ENCODE results near the gene C1orf53.

Gene C1orf53

GRCh38 chr1:197908716-197909220 lies 6.3 kb downstream of the C1orf53 start:
- H3K36me3 ChIP-seq (ENCODE audit: control insufficient read depth in 2 of 2, insufficient read depth in 1 of 2, low read length in 2 of 2) = no peaks in the 10 kb centered on the region
- H3K4me3 ChIP-seq (ENCODE audit: low read depth, low read length) = peak overlapping the region; percentile 32
- ChIA-PET POLR2A (interaction anchor here (0.6 to 2.0 kb wide), 2 partner anchors 9 to 648 kb away, joined by 5 to 8 read pairs; partner anchors contain the start of gene LHX9), CTCF (interaction anchor here (0.6 to 1.8 kb wide), 4 partner anchors 11 to 40 kb away, joined by 3 to 7 read pairs (median 4); no protein-coding TSS in a partner anchor)
- H3K27ac ChIP-seq (ENCODE audit: extremely low read depth, low read depth, low read length) = no peak overlapping the region
- H3K9me3 ChIP-seq (ENCODE audit: control insufficient read depth, insufficient read depth, low read depth, low read length) = no peaks in the 10 kb centered on the region
- H3K4me1 ChIP-seq (ENCODE audit: control insufficient read depth, insufficient read depth, low read length) = 0 out of 2 replicates have a peak, but pooled peaks cover 2% of the 10 kb centered on the region
- TF ChIP-seq ZFHX2 (tag by site-specific recombination; conservative IDR thresholded peaks at IDR 0.05) (0 out of 2 replicates have a peak, but pooled peaks have one; percentile 12), ZNF391 (tag by site-specific recombination; IDR thresholded peaks at IDR 0.05; ENCODE audit: borderline replicate concordance, low read depth) (no peak), ZNF341 (tag by site-specific recombination; IDR thresholded peaks at IDR 0.05; ENCODE audit: low read depth) (0 out of 2 replicates have a peak, but pooled peaks have one; percentile 14), ZSCAN30 (tag by site-specific recombination; IDR thresholded peaks at IDR 0.05) (0 out of 2 replicates have a peak, but pooled peaks have one; percentile 13), ZNF426 (tag by site-specific recombination; IDR thresholded peaks at IDR 0.05) (no peak), WT1 (tag by site-specific recombination; IDR thresholded peaks at IDR 0.05) (no peak), KLF9 (tag by site-specific recombination; IDR thresholded peaks at IDR 0.05; ENCODE audit: low read depth) (no peak), ZNF514 (tag by site-specific recombination; IDR thresholded peaks at IDR 0.05) (no peak), ZNF274 (IDR thresholded peaks at IDR 0.05; ENCODE audit: low read length) (no peak), ZNF274 (tag by site-specific recombination; IDR thresholded peaks at IDR 0.05; ENCODE audit: borderline replicate concordance) (no peak), ZNF133 (tag by site-specific recombination; IDR thresholded peaks at IDR 0.05) (no peak), ZNF174 (tag by site-specific recombination; IDR thresholded peaks at IDR 0.05) (no peak), ZNF169 (tag by site-specific recombination; IDR thresholded peaks at IDR 0.05) (no peak), ZNF366 (tag by site-specific recombination; conservative IDR thresholded peaks at IDR 0.05) (peak; percentile 51), ZBTB21 (tag by site-specific recombination; IDR thresholded peaks at IDR 0.05) (no peak), ZNF416 (tag by site-specific recombination; IDR thresholded peaks at IDR 0.05) (no peak), KLF16 (tag by site-specific recombination; IDR thresholded peaks at IDR 0.05) (no peak), ZNF670 (tag by site-specific recombination; IDR thresholded peaks at IDR 0.05; ENCODE audit: low read depth) (no peak), ZNF221 (tag by site-specific recombination; IDR thresholded peaks at IDR 0.05; ENCODE audit: borderline replicate concordance) (no peak)
- TF ChIP-seq, protein P1, sequence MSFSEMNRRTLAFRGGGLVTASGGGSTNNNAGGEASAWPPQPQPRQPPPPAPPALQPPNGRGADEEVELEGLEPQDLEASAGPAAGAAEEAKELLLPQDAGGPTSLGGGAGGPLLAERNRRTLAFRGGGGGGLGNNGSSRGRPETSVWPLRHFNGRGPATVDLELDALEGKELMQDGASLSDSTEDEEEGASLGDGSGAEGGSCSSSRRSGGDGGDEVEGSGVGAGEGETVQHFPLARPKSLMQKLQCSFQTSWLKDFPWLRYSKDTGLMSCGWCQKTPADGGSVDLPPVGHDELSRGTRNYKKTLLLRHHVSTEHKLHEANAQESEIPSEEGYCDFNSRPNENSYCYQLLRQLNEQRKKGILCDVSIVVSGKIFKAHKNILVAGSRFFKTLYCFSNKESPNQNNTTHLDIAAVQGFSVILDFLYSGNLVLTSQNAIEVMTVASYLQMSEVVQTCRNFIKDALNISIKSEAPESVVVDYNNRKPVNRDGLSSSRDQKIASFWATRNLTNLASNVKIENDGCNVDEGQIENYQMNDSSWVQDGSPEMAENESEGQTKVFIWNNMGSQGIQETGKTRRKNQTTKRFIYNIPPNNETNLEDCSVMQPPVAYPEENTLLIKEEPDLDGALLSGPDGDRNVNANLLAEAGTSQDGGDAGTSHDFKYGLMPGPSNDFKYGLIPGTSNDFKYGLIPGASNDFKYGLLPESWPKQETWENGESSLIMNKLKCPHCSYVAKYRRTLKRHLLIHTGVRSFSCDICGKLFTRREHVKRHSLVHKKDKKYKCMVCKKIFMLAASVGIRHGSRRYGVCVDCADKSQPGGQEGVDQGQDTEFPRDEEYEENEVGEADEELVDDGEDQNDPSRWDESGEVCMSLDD (tag by site-specific recombination; IDR thresholded peaks at IDR 0.05) = no peak
- TF ChIP-seq, protein P2, sequence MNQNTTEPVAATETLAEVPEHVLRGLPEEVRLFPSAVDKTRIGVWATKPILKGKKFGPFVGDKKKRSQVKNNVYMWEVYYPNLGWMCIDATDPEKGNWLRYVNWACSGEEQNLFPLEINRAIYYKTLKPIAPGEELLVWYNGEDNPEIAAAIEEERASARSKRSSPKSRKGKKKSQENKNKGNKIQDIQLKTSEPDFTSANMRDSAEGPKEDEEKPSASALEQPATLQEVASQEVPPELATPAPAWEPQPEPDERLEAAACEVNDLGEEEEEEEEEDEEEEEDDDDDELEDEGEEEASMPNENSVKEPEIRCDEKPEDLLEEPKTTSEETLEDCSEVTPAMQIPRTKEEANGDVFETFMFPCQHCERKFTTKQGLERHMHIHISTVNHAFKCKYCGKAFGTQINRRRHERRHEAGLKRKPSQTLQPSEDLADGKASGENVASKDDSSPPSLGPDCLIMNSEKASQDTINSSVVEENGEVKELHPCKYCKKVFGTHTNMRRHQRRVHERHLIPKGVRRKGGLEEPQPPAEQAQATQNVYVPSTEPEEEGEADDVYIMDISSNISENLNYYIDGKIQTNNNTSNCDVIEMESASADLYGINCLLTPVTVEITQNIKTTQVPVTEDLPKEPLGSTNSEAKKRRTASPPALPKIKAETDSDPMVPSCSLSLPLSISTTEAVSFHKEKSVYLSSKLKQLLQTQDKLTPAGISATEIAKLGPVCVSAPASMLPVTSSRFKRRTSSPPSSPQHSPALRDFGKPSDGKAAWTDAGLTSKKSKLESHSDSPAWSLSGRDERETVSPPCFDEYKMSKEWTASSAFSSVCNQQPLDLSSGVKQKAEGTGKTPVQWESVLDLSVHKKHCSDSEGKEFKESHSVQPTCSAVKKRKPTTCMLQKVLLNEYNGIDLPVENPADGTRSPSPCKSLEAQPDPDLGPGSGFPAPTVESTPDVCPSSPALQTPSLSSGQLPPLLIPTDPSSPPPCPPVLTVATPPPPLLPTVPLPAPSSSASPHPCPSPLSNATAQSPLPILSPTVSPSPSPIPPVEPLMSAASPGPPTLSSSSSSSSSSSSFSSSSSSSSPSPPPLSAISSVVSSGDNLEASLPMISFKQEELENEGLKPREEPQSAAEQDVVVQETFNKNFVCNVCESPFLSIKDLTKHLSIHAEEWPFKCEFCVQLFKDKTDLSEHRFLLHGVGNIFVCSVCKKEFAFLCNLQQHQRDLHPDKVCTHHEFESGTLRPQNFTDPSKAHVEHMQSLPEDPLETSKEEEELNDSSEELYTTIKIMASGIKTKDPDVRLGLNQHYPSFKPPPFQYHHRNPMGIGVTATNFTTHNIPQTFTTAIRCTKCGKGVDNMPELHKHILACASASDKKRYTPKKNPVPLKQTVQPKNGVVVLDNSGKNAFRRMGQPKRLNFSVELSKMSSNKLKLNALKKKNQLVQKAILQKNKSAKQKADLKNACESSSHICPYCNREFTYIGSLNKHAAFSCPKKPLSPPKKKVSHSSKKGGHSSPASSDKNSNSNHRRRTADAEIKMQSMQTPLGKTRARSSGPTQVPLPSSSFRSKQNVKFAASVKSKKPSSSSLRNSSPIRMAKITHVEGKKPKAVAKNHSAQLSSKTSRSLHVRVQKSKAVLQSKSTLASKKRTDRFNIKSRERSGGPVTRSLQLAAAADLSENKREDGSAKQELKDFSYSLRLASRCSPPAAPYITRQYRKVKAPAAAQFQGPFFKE (tag by site-specific recombination; IDR thresholded peaks at IDR 0.05; ENCODE audit: borderline replicate concordance) = no peak
- TF ChIP-seq, protein P3, sequence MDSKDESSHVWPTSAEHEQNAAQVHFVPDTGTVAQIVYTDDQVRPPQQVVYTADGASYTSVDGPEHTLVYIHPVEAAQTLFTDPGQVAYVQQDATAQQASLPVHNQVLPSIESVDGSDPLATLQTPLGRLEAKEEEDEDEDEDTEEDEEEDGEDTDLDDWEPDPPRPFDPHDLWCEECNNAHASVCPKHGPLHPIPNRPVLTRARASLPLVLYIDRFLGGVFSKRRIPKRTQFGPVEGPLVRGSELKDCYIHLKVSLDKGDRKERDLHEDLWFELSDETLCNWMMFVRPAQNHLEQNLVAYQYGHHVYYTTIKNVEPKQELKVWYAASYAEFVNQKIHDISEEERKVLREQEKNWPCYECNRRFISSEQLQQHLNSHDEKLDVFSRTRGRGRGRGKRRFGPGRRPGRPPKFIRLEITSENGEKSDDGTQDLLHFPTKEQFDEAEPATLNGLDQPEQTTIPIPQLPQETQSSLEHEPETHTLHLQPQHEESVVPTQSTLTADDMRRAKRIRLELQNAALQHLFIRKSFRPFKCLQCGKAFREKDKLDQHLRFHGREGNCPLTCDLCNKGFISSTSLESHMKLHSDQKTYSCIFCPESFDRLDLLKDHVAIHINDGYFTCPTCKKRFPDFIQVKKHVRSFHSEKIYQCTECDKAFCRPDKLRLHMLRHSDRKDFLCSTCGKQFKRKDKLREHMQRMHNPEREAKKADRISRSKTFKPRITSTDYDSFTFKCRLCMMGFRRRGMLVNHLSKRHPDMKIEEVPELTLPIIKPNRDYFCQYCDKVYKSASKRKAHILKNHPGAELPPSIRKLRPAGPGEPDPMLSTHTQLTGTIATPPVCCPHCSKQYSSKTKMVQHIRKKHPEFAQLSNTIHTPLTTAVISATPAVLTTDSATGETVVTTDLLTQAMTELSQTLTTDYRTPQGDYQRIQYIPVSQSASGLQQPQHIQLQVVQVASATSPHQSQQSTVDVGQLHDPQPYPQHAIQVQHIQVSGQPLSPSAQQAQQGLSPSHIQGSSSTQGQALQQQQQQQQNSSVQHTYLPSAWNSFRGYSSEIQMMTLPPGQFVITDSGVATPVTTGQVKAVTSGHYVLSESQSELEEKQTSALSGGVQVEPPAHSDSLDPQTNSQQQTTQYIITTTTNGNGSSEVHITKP (tag by site-specific recombination; IDR thresholded peaks at IDR 0.05) = peak; percentile 79

All from HEK293 (cell line).